ENCODE results near the gene ESYT2. TPM values are rescaled to one million over a fixed set of nuclear protein-coding genes. Genes with fewer than 3 reads are reported as not detected.

The ESYT2 gene
- total and polyA plus RNA-seq, 9 of the 15 experiments (the other 6 are each of a cell fraction or from before 2014, with no cell fraction given) = 5.8 to 86.9 (median 64.7) TPM

DNA sequence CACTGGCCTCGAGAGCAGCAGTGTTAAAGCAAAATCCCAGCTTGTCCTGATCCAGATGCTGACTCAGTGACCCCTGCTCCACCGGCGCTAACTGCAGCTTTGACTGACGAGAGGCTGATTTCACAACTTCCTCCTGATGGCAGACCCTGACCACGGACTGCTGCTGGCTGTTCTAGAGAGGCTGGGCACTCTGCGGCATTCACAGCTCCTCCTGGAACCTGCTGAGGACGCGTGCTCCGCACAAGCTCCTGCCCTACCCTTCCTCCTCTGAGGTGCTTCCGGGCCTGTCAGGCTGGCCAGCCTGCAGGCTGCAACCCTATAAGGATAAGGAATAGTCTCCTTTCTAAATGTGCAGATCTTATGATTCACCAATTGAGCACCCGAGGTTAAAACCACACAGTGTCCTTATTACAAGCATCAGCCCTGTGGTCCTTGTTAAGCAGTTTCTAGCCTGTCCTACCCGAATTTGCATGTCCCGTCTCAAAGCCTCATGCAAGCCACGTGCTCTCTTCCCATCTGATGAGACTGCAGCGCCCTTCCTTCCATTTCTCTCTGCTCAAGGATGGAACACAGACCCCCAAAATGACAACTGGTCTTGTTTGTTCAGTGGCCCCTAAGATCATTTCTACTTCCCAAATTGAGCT is 89.2 kb downstream of the ESYT2 start (continued):
- TF ChIP-seq, protein P1, sequence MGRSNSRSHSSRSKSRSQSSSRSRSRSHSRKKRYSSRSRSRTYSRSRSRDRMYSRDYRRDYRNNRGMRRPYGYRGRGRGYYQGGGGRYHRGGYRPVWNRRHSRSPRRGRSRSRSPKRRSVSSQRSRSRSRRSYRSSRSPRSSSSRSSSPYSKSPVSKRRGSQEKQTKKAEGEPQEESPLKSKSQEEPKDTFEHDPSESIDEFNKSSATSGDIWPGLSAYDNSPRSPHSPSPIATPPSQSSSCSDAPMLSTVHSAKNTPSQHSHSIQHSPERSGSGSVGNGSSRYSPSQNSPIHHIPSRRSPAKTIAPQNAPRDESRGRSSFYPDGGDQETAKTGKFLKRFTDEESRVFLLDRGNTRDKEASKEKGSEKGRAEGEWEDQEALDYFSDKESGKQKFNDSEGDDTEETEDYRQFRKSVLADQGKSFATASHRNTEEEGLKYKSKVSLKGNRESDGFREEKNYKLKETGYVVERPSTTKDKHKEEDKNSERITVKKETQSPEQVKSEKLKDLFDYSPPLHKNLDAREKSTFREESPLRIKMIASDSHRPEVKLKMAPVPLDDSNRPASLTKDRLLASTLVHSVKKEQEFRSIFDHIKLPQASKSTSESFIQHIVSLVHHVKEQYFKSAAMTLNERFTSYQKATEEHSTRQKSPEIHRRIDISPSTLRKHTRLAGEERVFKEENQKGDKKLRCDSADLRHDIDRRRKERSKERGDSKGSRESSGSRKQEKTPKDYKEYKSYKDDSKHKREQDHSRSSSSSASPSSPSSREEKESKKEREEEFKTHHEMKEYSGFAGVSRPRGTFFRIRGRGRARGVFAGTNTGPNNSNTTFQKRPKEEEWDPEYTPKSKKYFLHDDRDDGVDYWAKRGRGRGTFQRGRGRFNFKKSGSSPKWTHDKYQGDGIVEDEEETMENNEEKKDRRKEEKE (IDR thresholded peaks at IDR 0.05; ENCODE audit: borderline replicate concordance in 1 of 2, control insufficient read depth in 1 of 2, low read depth in 2 of 2, low read length in 1 of 2) = no peak
- TF ChIP-seq ZKSCAN8 (CRISPR knock-in tag; IDR thresholded peaks at IDR 0.05) (0 out of 2 replicates have a peak, but pooled peaks have one; percentile 39), EGR1 (conservative IDR thresholded peaks at IDR 0.05) (no peak), ZNF75A (CRISPR knock-in tag; IDR thresholded peaks at IDR 0.05) (no peak), PHF20 (IDR thresholded peaks at IDR 0.05; ENCODE audit: partially characterized antibody) (no peak), POLR2H (tag; IDR thresholded peaks at IDR 0.05; ENCODE audit: low read depth) (no peak)
- TF ChIP-seq, protein P2, sequence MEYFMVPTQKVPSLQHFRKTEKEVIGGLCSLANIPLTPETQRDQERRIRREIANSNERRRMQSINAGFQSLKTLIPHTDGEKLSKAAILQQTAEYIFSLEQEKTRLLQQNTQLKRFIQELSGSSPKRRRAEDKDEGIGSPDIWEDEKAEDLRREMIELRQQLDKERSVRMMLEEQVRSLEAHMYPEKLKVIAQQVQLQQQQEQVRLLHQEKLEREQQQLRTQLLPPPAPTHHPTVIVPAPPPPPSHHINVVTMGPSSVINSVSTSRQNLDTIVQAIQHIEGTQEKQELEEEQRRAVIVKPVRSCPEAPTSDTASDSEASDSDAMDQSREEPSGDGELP (CRISPR knock-in tag; IDR thresholded peaks at IDR 0.05; ENCODE audit: borderline replicate concordance) = peak; percentile 64
- TF ChIP-seq, protein P3, sequence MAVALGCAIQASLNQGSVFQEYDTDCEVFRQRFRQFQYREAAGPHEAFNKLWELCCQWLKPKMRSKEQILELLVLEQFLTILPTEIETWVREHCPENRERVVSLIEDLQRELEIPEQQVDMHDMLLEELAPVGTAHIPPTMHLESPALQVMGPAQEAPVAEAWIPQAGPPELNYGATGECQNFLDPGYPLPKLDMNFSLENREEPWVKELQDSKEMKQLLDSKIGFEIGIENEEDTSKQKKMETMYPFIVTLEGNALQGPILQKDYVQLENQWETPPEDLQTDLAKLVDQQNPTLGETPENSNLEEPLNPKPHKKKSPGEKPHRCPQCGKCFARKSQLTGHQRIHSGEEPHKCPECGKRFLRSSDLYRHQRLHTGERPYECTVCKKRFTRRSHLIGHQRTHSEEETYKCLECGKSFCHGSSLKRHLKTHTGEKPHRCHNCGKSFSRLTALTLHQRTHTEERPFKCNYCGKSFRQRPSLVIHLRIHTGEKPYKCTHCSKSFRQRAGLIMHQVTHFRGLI (CRISPR knock-in tag; IDR thresholded peaks at IDR 0.05) = no peak
- TF ChIP-seq, protein P4, sequence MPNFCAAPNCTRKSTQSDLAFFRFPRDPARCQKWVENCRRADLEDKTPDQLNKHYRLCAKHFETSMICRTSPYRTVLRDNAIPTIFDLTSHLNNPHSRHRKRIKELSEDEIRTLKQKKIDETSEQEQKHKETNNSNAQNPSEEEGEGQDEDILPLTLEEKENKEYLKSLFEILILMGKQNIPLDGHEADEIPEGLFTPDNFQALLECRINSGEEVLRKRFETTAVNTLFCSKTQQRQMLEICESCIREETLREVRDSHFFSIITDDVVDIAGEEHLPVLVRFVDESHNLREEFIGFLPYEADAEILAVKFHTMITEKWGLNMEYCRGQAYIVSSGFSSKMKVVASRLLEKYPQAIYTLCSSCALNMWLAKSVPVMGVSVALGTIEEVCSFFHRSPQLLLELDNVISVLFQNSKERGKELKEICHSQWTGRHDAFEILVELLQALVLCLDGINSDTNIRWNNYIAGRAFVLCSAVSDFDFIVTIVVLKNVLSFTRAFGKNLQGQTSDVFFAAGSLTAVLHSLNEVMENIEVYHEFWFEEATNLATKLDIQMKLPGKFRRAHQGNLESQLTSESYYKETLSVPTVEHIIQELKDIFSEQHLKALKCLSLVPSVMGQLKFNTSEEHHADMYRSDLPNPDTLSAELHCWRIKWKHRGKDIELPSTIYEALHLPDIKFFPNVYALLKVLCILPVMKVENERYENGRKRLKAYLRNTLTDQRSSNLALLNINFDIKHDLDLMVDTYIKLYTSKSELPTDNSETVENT (CRISPR knock-in tag; IDR thresholded peaks at IDR 0.05) = no peak
- TF ChIP-seq, protein P5, sequence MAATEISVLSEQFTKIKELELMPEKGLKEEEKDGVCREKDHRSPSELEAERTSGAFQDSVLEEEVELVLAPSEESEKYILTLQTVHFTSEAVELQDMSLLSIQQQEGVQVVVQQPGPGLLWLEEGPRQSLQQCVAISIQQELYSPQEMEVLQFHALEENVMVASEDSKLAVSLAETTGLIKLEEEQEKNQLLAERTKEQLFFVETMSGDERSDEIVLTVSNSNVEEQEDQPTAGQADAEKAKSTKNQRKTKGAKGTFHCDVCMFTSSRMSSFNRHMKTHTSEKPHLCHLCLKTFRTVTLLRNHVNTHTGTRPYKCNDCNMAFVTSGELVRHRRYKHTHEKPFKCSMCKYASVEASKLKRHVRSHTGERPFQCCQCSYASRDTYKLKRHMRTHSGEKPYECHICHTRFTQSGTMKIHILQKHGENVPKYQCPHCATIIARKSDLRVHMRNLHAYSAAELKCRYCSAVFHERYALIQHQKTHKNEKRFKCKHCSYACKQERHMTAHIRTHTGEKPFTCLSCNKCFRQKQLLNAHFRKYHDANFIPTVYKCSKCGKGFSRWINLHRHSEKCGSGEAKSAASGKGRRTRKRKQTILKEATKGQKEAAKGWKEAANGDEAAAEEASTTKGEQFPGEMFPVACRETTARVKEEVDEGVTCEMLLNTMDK (IDR thresholded peaks at IDR 0.05; ENCODE audit: borderline replicate concordance, insufficient read depth, low read depth, low read length, poor library complexity, severe bottlenecking) = no peak
- TF ChIP-seq, protein P6, sequence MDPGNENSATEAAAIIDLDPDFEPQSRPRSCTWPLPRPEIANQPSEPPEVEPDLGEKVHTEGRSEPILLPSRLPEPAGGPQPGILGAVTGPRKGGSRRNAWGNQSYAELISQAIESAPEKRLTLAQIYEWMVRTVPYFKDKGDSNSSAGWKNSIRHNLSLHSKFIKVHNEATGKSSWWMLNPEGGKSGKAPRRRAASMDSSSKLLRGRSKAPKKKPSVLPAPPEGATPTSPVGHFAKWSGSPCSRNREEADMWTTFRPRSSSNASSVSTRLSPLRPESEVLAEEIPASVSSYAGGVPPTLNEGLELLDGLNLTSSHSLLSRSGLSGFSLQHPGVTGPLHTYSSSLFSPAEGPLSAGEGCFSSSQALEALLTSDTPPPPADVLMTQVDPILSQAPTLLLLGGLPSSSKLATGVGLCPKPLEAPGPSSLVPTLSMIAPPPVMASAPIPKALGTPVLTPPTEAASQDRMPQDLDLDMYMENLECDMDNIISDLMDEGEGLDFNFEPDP (CRISPR knock-in tag; IDR thresholded peaks at IDR 0.05) = no peak
- TF ChIP-seq, protein P7, sequence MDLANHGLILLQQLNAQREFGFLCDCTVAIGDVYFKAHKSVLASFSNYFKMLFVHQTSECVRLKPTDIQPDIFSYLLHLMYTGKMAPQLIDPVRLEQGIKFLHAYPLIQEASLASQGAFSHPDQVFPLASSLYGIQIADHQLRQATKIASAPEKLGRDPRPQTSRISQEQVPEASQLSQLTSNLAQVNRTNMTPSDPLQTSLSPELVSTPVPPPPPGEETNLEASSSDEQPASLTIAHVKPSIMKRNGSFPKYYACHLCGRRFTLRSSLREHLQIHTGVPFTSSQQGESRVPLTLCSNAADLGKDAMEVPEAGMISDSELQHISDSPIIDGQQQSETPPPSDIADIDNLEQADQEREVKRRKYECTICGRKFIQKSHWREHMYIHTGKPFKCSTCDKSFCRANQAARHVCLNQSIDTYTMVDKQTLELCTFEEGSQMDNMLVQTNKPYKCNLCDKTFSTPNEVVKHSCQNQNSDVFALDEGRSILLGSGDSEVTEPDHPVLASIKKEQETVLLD (IDR thresholded peaks at IDR 0.05) = no peak

Data from K562 (cell line).